HG03045 (cell line): ENCODE data around the gene MINDY4.

Experiments
- ATAC-seq: cut with Tn5 transposase; IDR thresholded peaks from one replicate; pipeline ENCODE4 v1.9.1; 2021; ENCODE audit warnings: mild to moderate bottlenecking, moderate library complexity; ENCODE audit not compliant: unreplicated experiment

Gene MINDY4

GRCh38 chr7:30912021-30912730 lies 141.0 kb downstream of the MINDY4 start:
- no peak for ATAC-seq

- ATAC-seq = no peak
Observed at GRCh38 chr7:30912731-30912985, 141.4 kb downstream of the MINDY4 start.

- ATAC-seq = no peak
Observed at GRCh38 chr7:30912986-30913811, 142.0 kb downstream of the MINDY4 start.

- ATAC-seq = no peak
Observed at GRCh38 chr7:30913821-30914515, 142.8 kb downstream of the MINDY4 start.

GRCh38 chr7:30914596-30914995 lies 143.4 kb downstream of the MINDY4 start:
- ATAC-seq = no peak

GRCh38 chr7:30915005-30915601 lies 143.9 kb downstream of the MINDY4 start:
- ATAC-seq = no peak

GRCh38 chr7:30915751-30916150 lies 144.5 kb downstream of the MINDY4 start:
- no peak for ATAC-seq

GRCh38 chr7:30916255-30916654 lies 145.0 kb downstream of the MINDY4 start:
- no peak for ATAC-seq

GRCh38 chr7:30916767-30917166 lies 145.6 kb downstream of the MINDY4 start:
- no peak for ATAC-seq

GRCh38 chr7:30917216-30917893 lies 146.1 kb downstream of the MINDY4 start:
- no peak for ATAC-seq

GRCh38 chr7:30918676-30919075 lies 147.5 kb downstream of the MINDY4 start:
- no peak for ATAC-seq

GRCh38 chr7:30920021-30920583 lies 148.9 kb downstream of the MINDY4 start:
- ATAC-seq = no peak

GRCh38 chr7:30920584-30921539 lies 149.6 kb downstream of the MINDY4 start:
- ATAC-seq = no peak

- no peak for ATAC-seq
Observed at GRCh38 chr7:30921540-30922401, 150.6 kb downstream of the MINDY4 start.

GRCh38 chr7:30922596-30922995 lies 151.4 kb downstream of the MINDY4 start:
- no peak for ATAC-seq

- no peak for ATAC-seq
Observed at GRCh38 chr7:30923009-30923773, 152.0 kb downstream of the MINDY4 start.

GRCh38 chr7:30923774-30924413 lies 152.7 kb downstream of the MINDY4 start:
- no peak for ATAC-seq
